GM20431 (cell line): ENCODE results near the gene KIF20B.
"Not testable (repeated sequence)": the region's sequence is repeated elsewhere in the genome, so short reads cannot be mapped to it uniquely, and the experiment has no call there.

Experiments
- in situ Hi-C: fragments of 300-500 bp; cut with MseI, MboI; formaldehyde crosslinking; loops from one replicate; pipeline ENCODE4 v1.15.0; 2020; ENCODE audit warnings: low sequenced_read_pairs; ENCODE audit not compliant: unreplicated experiment

Gene KIF20B

DNA sequence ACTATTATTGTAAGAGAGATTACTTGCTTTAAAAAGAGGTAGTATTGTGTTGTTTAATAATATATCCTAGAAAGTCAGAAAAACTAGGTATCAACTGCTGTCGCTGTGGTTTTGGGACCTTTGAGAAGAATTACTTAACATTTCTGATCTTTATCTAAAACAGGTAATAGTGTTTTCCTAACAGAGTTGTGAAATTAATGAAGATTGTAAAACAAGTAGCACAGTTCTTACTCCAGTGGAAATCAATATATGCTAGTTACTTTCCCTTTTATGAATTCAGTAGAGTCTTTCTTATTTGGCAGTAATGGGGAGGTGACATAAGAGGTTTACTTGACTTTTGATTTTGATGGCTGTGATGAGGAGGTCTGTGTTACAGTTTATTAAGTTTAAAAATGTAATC, 58.1 kb downstream of the KIF20B start:
- in situ Hi-C loops: no loop called here

DNA sequence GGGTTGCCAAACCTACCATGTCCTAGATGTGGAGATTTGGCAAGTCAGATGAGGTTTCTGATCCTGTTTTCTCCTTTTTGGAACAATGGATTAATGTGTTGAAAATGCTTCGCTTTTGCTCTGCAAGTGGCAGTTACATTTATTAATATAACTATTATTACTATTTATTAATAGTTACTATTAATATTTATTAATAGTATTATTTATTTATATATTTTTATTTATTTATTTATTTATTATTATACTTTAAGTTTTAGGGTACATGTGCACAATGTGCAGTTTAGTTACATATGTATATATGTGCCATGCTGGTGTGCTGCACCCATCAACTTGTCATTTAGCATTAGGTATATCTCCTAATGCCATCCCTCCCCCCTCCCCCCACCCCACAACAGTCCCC, 62.3 kb downstream of the KIF20B start:
- in situ Hi-C loops: not testable (repeated sequence)

DNA sequence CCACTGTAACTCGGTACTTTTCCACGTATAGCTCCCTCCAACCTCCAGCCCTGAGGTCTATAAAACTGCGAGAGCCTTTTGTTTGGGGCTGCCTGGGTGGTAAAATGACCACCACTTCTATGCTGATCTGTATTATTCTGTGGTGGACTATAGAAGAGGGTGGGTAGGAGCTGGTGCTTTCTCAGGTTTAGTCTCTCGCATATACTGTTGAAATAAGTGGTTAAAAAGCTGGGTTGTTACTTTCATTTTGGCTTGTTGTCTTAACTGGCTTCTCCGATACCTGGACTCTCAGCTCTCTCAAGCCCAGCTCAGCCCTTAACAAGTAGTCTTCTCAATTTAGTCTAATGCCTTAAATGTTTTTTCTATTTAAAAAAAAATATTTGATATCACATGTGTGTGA, 70.3 kb downstream of the KIF20B start:
- in situ Hi-C loops: no loop called here

DNA sequence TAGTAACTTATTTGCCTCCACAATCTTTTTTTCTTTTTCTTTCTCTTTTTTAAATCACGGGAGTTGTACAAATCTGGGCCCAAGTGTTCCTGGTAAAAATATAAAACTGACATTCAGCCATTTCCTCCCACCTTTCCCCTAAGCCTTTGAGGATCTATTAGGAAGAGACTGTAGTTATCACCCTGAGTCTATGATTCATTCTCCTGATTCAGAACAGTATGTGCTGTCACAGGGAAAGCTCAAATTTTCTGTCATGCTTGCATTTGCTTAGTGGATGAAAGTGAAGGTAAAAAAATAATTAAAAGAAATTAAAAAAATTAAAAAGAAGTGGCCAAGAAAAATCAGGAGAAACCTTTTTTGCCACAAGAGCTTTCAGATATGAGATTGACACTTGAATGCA, 71.7 kb downstream of the KIF20B start:
- in situ Hi-C loops: no loop called here

DNA sequence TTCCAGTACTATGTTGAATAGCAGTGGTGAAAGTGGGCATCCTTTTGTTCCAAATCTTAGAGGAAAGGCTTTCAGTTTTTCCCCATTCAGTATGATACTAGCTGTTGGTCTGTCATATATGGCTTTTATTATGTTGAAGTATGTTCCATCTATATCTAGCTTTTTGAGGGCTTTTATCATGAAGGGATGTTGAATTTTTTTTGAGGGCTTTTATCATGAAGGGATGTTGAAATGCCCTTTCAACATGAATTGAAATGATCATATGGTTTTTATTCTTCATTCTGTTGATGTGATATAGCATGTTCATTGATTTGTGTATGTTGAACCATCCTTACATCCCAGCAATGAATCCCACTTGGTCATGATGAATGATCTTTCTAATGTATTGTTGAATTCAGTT, 75.3 kb downstream of the KIF20B start:
- in situ Hi-C loops: loop anchor here (25.0 kb wide), 1 partner anchor 361 kb away; no protein-coding TSS in a partner anchor

DNA sequence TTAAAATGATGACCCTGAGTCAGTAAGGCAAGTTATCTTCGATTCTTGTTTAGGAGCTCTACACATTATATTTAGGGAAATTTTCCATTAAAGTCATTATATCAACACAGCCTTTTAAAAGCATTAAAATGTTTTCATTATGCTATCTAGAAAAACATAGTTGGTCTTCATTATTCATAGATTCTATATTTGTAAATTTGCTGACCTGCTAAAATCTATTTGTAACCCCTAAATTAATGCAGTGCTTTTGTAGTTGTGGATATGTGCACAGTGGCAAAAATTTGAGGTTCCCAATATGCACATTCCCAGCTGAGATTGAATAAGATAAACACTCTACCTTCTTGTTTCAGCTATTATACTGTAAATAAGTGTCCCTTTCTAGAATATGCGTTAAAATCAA, 81.1 kb downstream of the KIF20B start:
- in situ Hi-C loops: loop anchor here (25.0 kb wide), 1 partner anchor 355 kb away; no protein-coding TSS in a partner anchor

DNA sequence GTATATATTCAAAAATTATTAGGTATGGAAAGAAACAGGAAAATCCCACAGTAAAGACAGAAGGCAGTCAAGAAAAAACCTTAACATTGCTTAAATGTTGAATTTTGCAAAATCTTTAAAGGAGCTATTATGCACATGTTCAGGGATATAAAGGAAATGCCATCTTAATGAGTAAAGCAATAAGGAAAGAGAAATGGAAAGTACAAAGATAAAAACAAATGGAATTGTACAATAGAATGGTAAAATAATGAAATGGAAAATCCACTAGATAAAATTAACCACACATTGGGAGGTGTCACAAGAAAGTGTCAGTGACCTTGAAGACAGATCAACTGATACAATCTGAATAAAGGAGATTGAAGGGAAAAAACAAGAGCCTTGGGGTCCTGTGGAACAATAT, 82.0 kb downstream of the KIF20B start:
- in situ Hi-C loops: loop anchor here (25.0 kb wide), 1 partner anchor 354 kb away; no protein-coding TSS in a partner anchor

DNA sequence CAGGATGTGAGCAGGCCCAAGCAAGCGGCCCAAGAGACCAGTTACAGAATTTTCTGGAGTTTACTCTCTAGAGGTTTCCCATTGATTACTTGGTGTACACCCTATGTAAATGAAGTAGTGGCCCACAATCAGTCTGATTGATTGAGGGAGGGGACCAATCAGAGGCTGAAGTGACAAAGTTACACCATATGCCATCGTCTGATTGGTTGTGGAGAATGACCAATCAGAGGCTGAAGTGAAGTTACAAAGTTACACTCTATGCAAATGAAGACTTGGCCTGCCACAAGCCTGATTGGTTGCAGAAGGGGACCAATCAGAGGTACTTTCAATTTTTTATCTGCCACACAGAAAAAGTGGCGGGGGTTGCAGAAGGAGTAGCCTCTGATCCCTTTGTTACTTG, 83.7 kb downstream of the KIF20B start:
- in situ Hi-C loops: loop anchor here (25.0 kb wide), 1 partner anchor 352 kb away; no protein-coding TSS in a partner anchor

DNA sequence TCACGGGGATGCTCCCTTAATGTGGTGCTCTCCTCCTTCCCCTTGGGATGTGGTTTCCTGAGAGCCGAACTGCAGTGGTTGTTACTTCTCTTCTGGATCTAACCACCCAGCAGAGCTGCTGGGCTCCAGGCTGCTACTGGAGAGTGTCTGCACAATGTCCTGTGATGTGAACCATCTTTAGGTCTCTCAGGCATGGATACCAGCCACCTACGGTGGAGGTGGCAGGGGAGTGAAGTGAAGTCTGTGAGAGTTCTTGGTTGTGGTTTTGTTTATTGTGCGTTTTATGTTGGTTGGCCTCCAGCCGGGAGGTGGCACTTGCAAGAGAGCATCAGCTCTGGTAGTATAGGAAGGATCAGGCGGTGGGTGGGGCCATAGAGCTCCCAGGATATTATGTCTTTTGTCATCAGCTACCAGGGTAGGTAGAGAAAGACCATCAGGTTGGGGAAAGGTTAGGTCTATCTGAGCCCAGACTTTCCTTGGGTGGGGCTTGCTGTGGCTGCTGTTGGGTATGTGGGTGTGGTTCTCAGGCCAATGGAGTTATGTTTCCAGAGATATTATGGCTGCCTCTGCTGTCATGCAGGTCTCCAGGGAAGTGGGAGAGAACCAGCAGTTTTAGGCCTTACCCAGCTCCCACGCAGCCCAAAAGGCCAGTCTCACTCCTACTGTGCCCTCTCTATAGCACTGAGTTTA, 87.9 kb downstream of the KIF20B start:
- in situ Hi-C loops: loop anchor here (25.0 kb wide), 1 partner anchor 348 kb away; no protein-coding TSS in a partner anchor

DNA sequence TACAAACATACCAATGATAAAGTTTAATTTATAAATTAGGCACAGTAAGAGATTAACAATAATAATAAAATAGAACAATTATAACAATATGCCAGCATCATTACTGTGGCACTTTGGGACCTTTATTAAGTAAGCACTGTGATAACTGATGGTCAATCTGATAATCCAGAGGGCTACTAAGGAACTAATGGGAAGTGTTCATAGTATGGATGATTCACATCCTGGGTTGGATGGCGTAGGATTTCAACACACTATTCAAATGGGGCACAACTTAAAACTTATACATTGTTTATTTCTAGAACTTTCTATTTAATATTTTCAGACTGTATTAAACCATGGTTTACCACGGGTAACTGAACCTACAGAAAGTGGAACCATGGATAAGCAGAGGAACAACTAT, 90.8 kb downstream of the KIF20B start:
- in situ Hi-C loops: loop anchor here (25.0 kb wide), 1 partner anchor 345 kb away; no protein-coding TSS in a partner anchor

DNA sequence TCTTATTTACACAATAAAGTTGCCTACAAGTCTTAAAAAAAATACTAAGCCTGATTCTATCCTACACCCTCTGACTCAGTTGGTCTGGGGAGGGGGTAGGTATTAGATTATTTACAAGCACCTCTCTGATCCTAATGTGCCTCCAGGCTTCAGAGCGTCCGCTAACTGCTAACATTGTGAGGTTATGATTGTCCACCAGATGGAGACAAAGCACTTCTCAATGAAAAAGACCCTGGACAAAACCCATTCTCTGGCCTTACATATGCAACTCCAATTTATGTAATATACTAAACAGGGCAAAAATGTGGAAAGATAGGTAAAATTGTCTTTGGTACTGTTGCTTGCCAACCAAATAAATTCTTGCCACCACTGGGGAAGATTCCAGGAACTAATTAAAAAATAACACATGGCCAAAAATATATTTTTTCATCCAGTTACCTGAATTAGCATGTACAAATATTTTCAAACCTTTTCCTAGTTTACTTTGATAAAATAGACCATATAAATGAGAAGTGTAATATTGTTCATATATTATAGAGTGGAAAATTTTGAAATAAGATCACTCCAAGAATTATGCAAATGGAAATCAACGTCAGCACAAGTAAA, 92.4 kb downstream of the KIF20B start:
- in situ Hi-C loops: loop anchor here (25.0 kb wide), 1 partner anchor 344 kb away; no protein-coding TSS in a partner anchor

DNA sequence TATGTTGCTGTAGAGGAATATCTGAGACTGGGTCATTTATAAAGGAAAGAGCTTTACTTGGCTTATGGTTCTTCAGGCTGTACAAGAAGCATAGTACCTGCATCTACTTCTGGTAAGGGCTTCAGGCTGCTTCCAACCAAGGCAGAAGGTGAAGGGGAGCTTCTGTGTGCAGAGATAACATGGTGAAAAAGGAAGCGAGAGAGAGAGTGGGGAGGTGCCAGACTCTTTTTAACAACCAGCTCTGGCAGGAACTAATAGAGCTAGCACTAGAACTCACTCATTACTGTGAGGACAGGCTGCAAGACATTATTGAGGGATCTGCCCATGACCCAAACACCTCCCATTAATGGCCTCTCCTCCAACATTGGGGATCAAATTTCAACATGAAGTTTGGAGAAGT, 94.5 kb downstream of the KIF20B start:
- in situ Hi-C loops: loop anchor here (25.0 kb wide), 1 partner anchor 341 kb away; no protein-coding TSS in a partner anchor

DNA sequence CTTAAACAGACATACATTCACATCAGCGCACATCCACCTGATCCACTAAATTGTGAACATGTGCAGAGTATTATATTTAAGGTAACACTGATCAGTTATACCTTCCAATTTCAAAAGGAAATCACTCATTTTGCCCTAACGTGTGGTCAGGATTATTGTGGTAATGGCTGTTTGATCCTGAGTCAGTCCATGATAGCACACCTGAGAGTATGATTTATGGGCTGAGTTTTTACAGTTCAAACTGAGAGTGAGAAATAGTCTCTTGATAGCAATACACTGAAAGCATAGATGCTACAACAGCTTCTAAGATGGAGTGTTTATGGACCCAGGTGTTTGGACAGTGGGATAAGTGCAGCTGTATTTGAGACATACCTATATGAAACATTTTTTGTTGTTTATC, 96.7 kb downstream of the KIF20B start:
- in situ Hi-C loops: loop anchor here (25.0 kb wide), 1 partner anchor 339 kb away; no protein-coding TSS in a partner anchor

DNA sequence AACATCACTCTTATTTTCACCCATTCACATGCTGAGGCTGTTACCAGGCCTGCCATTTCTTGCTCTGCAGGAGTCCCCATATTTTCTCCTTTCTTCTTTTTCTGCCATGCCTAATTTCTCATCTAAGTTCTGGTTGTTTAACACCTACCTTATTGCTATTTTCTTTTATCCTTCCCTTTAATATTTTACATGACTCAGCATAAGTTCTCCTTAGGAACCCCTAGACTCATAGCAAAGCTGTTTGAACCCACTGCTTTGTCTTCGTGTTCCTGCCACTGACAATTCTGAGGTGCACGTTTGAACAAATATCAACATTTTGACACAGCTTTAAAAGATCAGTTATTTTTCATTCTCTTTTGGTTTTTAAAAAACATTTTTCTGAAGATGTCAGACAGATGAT, 98.2 kb downstream of the KIF20B start:
- in situ Hi-C loops: loop anchor here (25.0 kb wide), 1 partner anchor 338 kb away; no protein-coding TSS in a partner anchor

DNA sequence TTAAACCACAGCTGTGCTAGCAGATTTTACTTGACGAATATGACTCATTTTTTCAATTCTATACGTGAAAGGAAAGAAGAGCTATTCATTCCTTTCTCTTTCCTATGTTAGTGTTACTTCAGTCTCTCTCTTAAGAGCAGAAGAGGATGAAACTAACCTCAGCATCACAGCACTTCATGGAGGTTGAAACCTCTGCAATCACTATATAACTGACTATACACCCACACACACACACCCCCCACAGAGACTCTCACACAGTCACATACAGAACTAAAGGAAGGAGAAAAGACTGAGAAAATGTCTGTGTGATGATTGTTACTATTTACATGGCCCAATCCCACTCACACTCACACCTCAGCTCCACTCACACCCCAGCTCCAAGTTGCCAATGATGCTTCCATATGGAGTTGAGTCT, 104.2 kb downstream of the KIF20B start:
- in situ Hi-C loops: no loop called here

DNA sequence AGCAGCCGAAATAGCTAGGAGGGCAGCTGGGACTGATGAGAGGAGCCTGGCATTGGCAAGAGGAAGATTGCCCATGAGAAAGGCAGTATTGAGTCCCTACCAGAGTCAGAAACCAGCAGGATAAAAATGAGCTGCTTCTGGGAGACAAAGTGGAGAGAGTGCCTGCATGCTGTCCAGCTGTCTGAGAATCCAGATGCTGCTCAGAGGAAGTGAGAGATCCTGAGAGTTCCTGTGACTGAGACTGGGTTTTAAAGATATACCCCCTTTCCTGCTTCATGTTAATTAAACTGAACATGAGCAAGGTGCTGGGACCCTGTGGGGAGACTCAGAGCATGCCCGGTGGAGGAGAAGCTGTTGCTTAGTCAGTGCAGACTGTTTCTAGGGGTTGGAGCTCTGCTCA, 107.5 kb downstream of the KIF20B start:
- in situ Hi-C loops: no loop called here

DNA sequence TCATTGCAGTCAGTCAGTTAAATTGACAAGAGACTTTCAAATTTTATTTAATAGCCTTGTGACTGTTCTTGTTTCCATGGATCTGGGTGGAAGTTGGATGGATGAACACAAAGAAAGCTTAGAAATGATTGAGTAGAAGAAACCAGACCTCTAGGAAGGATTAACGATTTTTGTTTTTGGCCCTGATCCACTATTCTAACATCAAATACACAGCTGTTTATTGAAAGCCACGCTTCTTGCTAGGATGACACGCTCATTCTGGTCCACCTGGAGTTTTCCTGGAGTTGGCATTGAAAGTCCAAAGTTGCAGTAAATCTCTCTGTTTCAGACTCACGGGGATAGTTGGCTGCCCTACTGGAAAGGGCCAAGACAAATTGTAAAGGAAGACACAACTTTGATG, 108.4 kb downstream of the KIF20B start:
- in situ Hi-C loops: no loop called here

DNA sequence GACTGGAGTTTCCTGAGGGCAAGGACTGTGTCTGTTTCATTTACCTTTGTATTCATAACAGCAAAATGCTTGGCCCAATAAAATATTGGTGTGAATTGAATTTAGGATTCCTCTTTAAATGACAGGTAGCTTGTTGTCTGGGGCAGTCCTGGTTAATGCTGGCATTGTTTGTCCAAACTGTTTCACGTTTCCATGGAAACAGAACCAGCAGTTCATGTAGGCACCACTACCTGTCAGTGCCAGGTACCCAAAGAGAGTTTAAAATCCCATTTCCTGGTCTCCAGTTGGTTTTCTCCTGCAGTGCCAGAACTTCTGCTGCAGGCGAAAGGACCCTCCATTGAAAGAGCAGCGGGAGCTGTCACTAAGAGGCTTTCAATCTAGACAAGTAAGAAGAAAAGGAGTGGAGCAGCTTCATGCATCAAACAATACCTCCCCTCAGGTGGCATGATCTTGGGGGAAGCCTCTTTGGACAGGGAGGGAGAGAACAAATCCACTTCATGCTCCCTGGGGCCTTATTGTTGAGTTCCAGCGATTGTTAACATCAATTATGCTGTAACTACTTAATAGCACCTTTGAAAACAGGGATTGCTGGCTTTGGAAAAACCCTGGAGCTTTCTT, 109.6 kb downstream of the KIF20B start:
- in situ Hi-C loops: no loop called here

DNA sequence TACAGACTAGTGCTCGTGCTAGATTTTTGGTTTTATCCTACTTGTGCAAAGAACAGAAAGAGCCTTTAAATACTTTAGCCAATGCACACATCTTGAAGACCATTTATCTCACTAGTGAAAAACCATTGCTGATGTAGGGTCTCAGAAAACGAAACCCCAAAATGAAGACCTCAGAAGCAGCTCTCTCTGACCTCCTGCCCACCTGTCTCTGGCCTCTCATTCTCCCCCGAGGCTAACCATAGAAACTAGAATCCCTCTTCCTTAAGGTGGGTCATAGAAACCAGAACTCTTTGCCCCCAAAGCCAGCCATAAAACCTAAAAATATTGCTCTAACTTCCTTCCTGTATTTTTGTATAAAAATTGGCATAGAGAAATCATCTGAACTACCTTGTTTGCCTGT, 112.2 kb downstream of the KIF20B start:
- in situ Hi-C loops: no loop called here

DNA sequence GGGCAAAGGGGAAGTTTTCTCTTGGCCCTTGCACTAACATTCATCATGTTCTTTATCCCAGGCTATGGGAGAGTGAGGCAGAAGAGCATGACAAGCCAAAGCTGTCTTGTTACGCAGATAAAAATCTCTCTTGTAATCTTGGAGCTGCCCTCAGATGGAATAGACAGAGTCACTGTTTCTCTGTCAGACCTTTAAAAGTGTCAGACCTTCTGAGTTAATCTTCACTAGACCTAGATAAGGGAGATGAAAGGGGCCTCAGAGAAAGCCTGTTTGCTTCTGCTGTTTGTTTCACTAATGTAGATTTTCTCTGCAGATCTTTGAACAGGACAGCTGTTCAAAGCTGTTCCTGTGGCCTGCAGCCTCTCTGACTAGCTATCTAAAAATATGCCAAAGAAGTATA, 112.9 kb downstream of the KIF20B start:
- in situ Hi-C loops: no loop called here
